Measurements from ENCODE around the gene ELF1.
"Not testable (repeated sequence)": the region's sequence is repeated elsewhere in the genome, so short reads cannot be mapped to it uniquely, and the experiment has no call there.

Gene ELF1

GRCh38 chr13:40916207-40916998 is 102.7 kb downstream of the ELF1 start:
- H3K4me3 ChIP-seq (ENCODE audit: low read depth, low read length), result no peak overlapping the region
- no peak for DNase-seq (ENCODE audit: low read depth)

- H3K4me3 ChIP-seq (ENCODE audit: low read depth, low read length); DNase-seq (ENCODE audit: low read depth): not testable (repeated sequence)
Measured at GRCh38 chr13:40914863-40915262, 104.3 kb downstream of the ELF1 start.

GRCh38 chr13:40911341-40911740 is 107.8 kb downstream of the ELF1 start:
- no peak overlapping the region for H3K4me3 ChIP-seq (ENCODE audit: low read depth, low read length)
- DNase-seq (ENCODE audit: low read depth), result no peak

GRCh38 chr13:40910324-40911050 is 108.6 kb downstream of the ELF1 start:
- no peak overlapping the region for H3K4me3 ChIP-seq (ENCODE audit: low read depth, low read length)
- no peak for DNase-seq (ENCODE audit: low read depth)

GRCh38 chr13:40909541-40910200 is 109.4 kb downstream of the ELF1 start:
- H3K4me3 ChIP-seq (ENCODE audit: low read depth, low read length); DNase-seq (ENCODE audit: low read depth): not testable (repeated sequence)

- H3K4me3 ChIP-seq (ENCODE audit: low read depth, low read length), result no peak overlapping the region
- DNase-seq (ENCODE audit: low read depth), result no peak
Measured at GRCh38 chr13:40908546-40908945, 110.6 kb downstream of the ELF1 start.

GRCh38 chr13:40901032-40901431 is 118.1 kb downstream of the ELF1 start:
- DNase-seq (ENCODE audit: low read depth), result not testable (repeated sequence)

GRCh38 chr13:40900568-40900967 is 118.5 kb downstream of the ELF1 start:
- DNase-seq (ENCODE audit: low read depth); H3K4me3 ChIP-seq (ENCODE audit: low read depth, low read length): not testable (repeated sequence)

More at GRCh38 chr13:40901032-40901431, 118.1 kb downstream of the ELF1 start:
- H3K4me3 ChIP-seq (ENCODE audit: low read depth, low read length), result not testable (repeated sequence)

- DNase-seq (ENCODE audit: low read depth), result no peak
- no peak overlapping the region for H3K4me3 ChIP-seq (ENCODE audit: low read depth, low read length)
Measured at GRCh38 chr13:40897053-40897452, 122.1 kb downstream of the ELF1 start.

- no peak overlapping the region for H3K4me3 ChIP-seq (ENCODE audit: low read depth, low read length)
- no peak for DNase-seq (ENCODE audit: low read depth)
Measured at GRCh38 chr13:40895227-40896184, 123.6 kb downstream of the ELF1 start.

GRCh38 chr13:40893573-40893972 is 125.5 kb downstream of the ELF1 start:
- DNase-seq (ENCODE audit: low read depth); H3K4me3 ChIP-seq (ENCODE audit: low read depth, low read length): not testable (repeated sequence)

GRCh38 chr13:40886017-40886416 is 133.1 kb downstream of the ELF1 start:
- no peak overlapping the region for H3K4me3 ChIP-seq (ENCODE audit: low read depth, low read length)
- no peak for DNase-seq (ENCODE audit: low read depth)

- H3K4me3 ChIP-seq (ENCODE audit: low read depth, low read length); DNase-seq (ENCODE audit: low read depth): not testable (repeated sequence)
Measured at GRCh38 chr13:40884175-40884574, 134.9 kb downstream of the ELF1 start.

Data from skeletal muscle cell (primary cell).